IPS-20b (cell line): ENCODE measurements around the gene MARK3.

Experiments used
- H3K27ac ChIP-seq: one replicate; pipeline ENCODE4 v1.5.1; 2013; ENCODE audit warnings: low read length
- H3K27me3 ChIP-seq: 2 replicates; pipeline ENCODE4 v1.6.1; 2013; ENCODE audit warnings: mild to moderate bottlenecking, low read length, inconsistent platforms; ENCODE audit not compliant: insufficient read depth
- H3K36me3 ChIP-seq: 2 replicates; pipeline ENCODE4 v1.6.1; 2013; ENCODE audit warnings: low read depth, mild to moderate bottlenecking, inconsistent platforms, low read length, moderate library complexity; ENCODE audit not compliant: insufficient read depth
- H3K4me1 ChIP-seq: 2 replicates; pipeline ENCODE4 v1.6.1; 2013; ENCODE audit warnings: mild to moderate bottlenecking, control low read depth, inconsistent platforms, low read length, moderate library complexity; ENCODE audit not compliant: insufficient read depth
- H3K4me3 ChIP-seq: 2 replicates; pipeline ENCODE4 v1.5.1; 2013; ENCODE audit warnings: mild to moderate bottlenecking, low read length, inconsistent platforms
- H3K9ac ChIP-seq: 2 replicates; pipeline ENCODE4 v1.6.1; 2013; ENCODE audit warnings: low read depth, mild to moderate bottlenecking, inconsistent platforms, low read length, moderate library complexity
- H3K9me3 ChIP-seq: 2 replicates; pipeline ENCODE4 v1.6.1; 2013; ENCODE audit warnings: mild to moderate bottlenecking, low read depth, low read length, inconsistent platforms; ENCODE audit not compliant: insufficient read depth

MARK3 gene

GRCh38 chr14:103512701-103513611, 127.7 kb downstream of the MARK3 start:
- Histone ChIP-seq H3K9me3 (no peaks in the 10 kb centered on the region), H3K4me1 (no peaks in the 10 kb centered on the region), H3K27ac (no peak overlapping the region), H3K36me3 (peaks cover 29% of the 10 kb centered on the region; the same call in 1 of the 2 replicates), H3K4me3 (no peak overlapping the region), H3K9ac (no peak overlapping the region), H3K27me3 (no peaks in the 10 kb centered on the region)

- Histone ChIP-seq H3K4me3 (no peak overlapping the region), H3K9me3 (no peaks in the 10 kb centered on the region), H3K9ac (no peak overlapping the region), H3K27ac (no peak overlapping the region), H3K36me3 (peaks cover 26% of the 10 kb centered on the region), H3K4me1 (peaks cover 6% of the 10 kb centered on the region; the same call in 1 of the 2 replicates), H3K27me3 (no peaks in the 10 kb centered on the region)
Observed at GRCh38 chr14:103514596-103515421, 129.6 kb downstream of the MARK3 start.

- Histone ChIP-seq H3K4me1 (peaks cover 9% of the 10 kb centered on the region; the same call in 1 of the 2 replicates), H3K4me3 (no peak overlapping the region), H3K9ac (no peak overlapping the region), H3K27me3 (no peaks in the 10 kb centered on the region), H3K36me3 (peaks cover 24% of the 10 kb centered on the region), H3K27ac (no peak overlapping the region), H3K9me3 (no peaks in the 10 kb centered on the region)
Observed at GRCh38 chr14:103516426-103517173, 131.4 kb downstream of the MARK3 start.

- peaks cover 9% of the 10 kb centered on the region; the same call in 1 of the 2 replicates for H3K4me1 ChIP-seq
- H3K9ac ChIP-seq, result no peak overlapping the region
- no peaks in the 10 kb centered on the region for H3K27me3 ChIP-seq
- peaks cover 24% of the 10 kb centered on the region for H3K36me3 ChIP-seq
- no peak overlapping the region for H3K4me3 ChIP-seq
- no peak overlapping the region for H3K27ac ChIP-seq
- no peaks in the 10 kb centered on the region for H3K9me3 ChIP-seq
Observed at GRCh38 chr14:103517174-103517566, 132.0 kb downstream of the MARK3 start.

- peaks cover 9% of the 10 kb centered on the region; the same call in 1 of the 2 replicates for H3K4me1 ChIP-seq
- no peaks in the 10 kb centered on the region for H3K9me3 ChIP-seq
- peaks cover 1% of the 10 kb centered on the region; the same call in 1 of the 2 replicates for H3K27me3 ChIP-seq
- no peak overlapping the region for H3K4me3 ChIP-seq
- H3K36me3 ChIP-seq, result peaks cover 20% of the 10 kb centered on the region
- no peak overlapping the region for H3K27ac ChIP-seq
- no peak overlapping the region for H3K9ac ChIP-seq
Observed at GRCh38 chr14:103517721-103518421, 132.7 kb downstream of the MARK3 start.

- H3K4me3 ChIP-seq, result no peak overlapping the region
- peaks cover 9% of the 10 kb centered on the region; the same call in 1 of the 2 replicates for H3K4me1 ChIP-seq
- H3K9me3 ChIP-seq, result no peaks in the 10 kb centered on the region
- no peak overlapping the region for H3K27ac ChIP-seq
- peaks cover 20% of the 10 kb centered on the region for H3K36me3 ChIP-seq
- H3K9ac ChIP-seq, result no peak overlapping the region
- H3K27me3 ChIP-seq, result peaks cover 8% of the 10 kb centered on the region
Observed at GRCh38 chr14:103518422-103519042, 133.3 kb downstream of the MARK3 start.

GRCh38 chr14:103519043-103519836, 134.0 kb downstream of the MARK3 start:
- Histone ChIP-seq H3K9ac (no peak overlapping the region), H3K9me3 (no peaks in the 10 kb centered on the region), H3K27me3 (peaks cover 15% of the 10 kb centered on the region), H3K27ac (no peak overlapping the region), H3K36me3 (peaks cover 20% of the 10 kb centered on the region), H3K4me3 (no peak overlapping the region), H3K4me1 (peaks cover 9% of the 10 kb centered on the region; the same call in 1 of the 2 replicates)

- Histone ChIP-seq H3K27me3 (peaks cover 21% of the 10 kb centered on the region), H3K27ac (no peak overlapping the region), H3K4me3 (no peak overlapping the region), H3K4me1 (peaks cover 9% of the 10 kb centered on the region; the same call in 1 of the 2 replicates), H3K36me3 (peaks cover 20% of the 10 kb centered on the region), H3K9ac (no peak overlapping the region), H3K9me3 (no peaks in the 10 kb centered on the region)
Observed at GRCh38 chr14:103519837-103520212, 134.6 kb downstream of the MARK3 start.

GRCh38 chr14:103520269-103520656, 135.0 kb downstream of the MARK3 start:
- no peak overlapping the region for H3K27ac ChIP-seq
- peaks cover 25% of the 10 kb centered on the region for H3K27me3 ChIP-seq
- H3K36me3 ChIP-seq, result peaks cover 20% of the 10 kb centered on the region
- H3K9me3 ChIP-seq, result no peaks in the 10 kb centered on the region
- H3K9ac ChIP-seq, result peak overlapping the region; percentile 32; the same call in 1 of the 2 replicates
- peak overlapping the region; percentile 86; the same call in 1 of the 2 replicates for H3K4me3 ChIP-seq
- H3K4me1 ChIP-seq, result peaks cover 9% of the 10 kb centered on the region; the same call in 1 of the 2 replicates
